ENCODE data around the gene MXRA8.
"Not testable (repeated sequence)": the region's sequence is repeated elsewhere in the genome, so short reads cannot be mapped to it uniquely, and the experiment has no call there.

Gene MXRA8

GRCh38 chr1:1370771-1371300, 12.5 kb upstream of the MXRA8 start:
- TF ChIP-seq CTCF (IDR thresholded peaks at IDR 0.05; ENCODE audit: borderline replicate concordance, extremely low read depth, low read length, poor library complexity, severe bottlenecking) (no peak), EZH2 (IDR thresholded peaks at IDR 0.05; ENCODE audit: borderline replicate concordance, low read depth, low read length, severe bottlenecking) (no peak)
- ATAC-seq (ENCODE audit: insufficient read depth, low read depth) (no peak), DNase-seq (no peak)
- H3K27ac ChIP-seq (ENCODE audit: low read length): no peak overlapping the region
- H3K79me2 ChIP-seq (ENCODE audit: insufficient read depth, low read length): peaks cover 25% of the 10 kb centered on the region
- H2AFZ ChIP-seq (ENCODE audit: low read depth, low read length): no peak overlapping the region
- H3K27me3 ChIP-seq (ENCODE audit: insufficient read depth, low read length, poor library complexity): no peaks in the 10 kb centered on the region
- peaks cover 15% of the 10 kb centered on the region for H3K9me3 ChIP-seq (ENCODE audit: insufficient read depth, low read length, severe bottlenecking)
- H4K20me1 ChIP-seq (ENCODE audit: insufficient read depth, low read length): peaks cover 29% of the 10 kb centered on the region
- no peak overlapping the region for H3K9ac ChIP-seq (ENCODE audit: low read depth, low read length)
- H3K36me3 ChIP-seq (ENCODE audit: insufficient read depth, low read length): peaks cover 28% of the 10 kb centered on the region
- no peak overlapping the region for H3K4me2 ChIP-seq (ENCODE audit: insufficient read depth, low read length)
- peaks cover 34% of the 10 kb centered on the region for H3K4me1 ChIP-seq (ENCODE audit: insufficient read depth, low read length)
- H3K4me3 ChIP-seq (ENCODE audit: low read depth in 1 of 2, low read length in 2 of 2): no peak overlapping the region

- H3K4me3 ChIP-seq (ENCODE audit: low read depth in 1 of 2, low read length in 2 of 2): not testable (repeated sequence)
Observed at GRCh38 chr1:1370094-1370493, 11.7 kb upstream of the MXRA8 start.

GRCh38 chr1:1367315-1367714, 9.0 kb upstream of the MXRA8 start:
- peaks cover 12% of the 10 kb centered on the region for H3K4me1 ChIP-seq (ENCODE audit: insufficient read depth, low read length)
- no peak overlapping the region for H3K9ac ChIP-seq (ENCODE audit: low read depth, low read length)
- H3K9me3 ChIP-seq (ENCODE audit: insufficient read depth, low read length, severe bottlenecking): peaks cover 17% of the 10 kb centered on the region
- H3K79me2 ChIP-seq (ENCODE audit: insufficient read depth, low read length): no peaks in the 10 kb centered on the region
- H3K4me2 ChIP-seq (ENCODE audit: insufficient read depth, low read length): no peak overlapping the region
- H3K27ac ChIP-seq (ENCODE audit: low read length): no peak overlapping the region
- DNase-seq: no peak
- peaks cover 12% of the 10 kb centered on the region for H4K20me1 ChIP-seq (ENCODE audit: insufficient read depth, low read length)
- H3K36me3 ChIP-seq (ENCODE audit: insufficient read depth, low read length): peaks cover 10% of the 10 kb centered on the region; the same call in 1 of the 2 replicates
- no peak overlapping the region for H3K4me3 ChIP-seq (ENCODE audit: low read depth in 1 of 2, low read length in 2 of 2)
- H3K27me3 ChIP-seq (ENCODE audit: insufficient read depth, low read length, poor library complexity): no peaks in the 10 kb centered on the region
- no peak for ATAC-seq (ENCODE audit: insufficient read depth, low read depth)
- no peak overlapping the region for H2AFZ ChIP-seq (ENCODE audit: low read depth, low read length)
- TF ChIP-seq EZH2 (IDR thresholded peaks at IDR 0.05; ENCODE audit: borderline replicate concordance, low read depth, low read length, severe bottlenecking) (no peak), CTCF (IDR thresholded peaks at IDR 0.05; ENCODE audit: borderline replicate concordance, extremely low read depth, low read length, poor library complexity, severe bottlenecking) (no peak)

More at GRCh38 chr1:1370094-1370493, 11.7 kb upstream of the MXRA8 start:
- Histone ChIP-seq H3K36me3 (ENCODE audit: insufficient read depth, low read length) (peaks cover 28% of the 10 kb centered on the region), H3K9me3 (ENCODE audit: insufficient read depth, low read length, severe bottlenecking) (peaks cover 17% of the 10 kb centered on the region), H3K4me1 (ENCODE audit: insufficient read depth, low read length) (peaks cover 33% of the 10 kb centered on the region), H3K79me2 (ENCODE audit: insufficient read depth, low read length) (peaks cover 23% of the 10 kb centered on the region), H4K20me1 (ENCODE audit: insufficient read depth, low read length) (peaks cover 29% of the 10 kb centered on the region)
- DNase-seq; H3K27me3 ChIP-seq (ENCODE audit: insufficient read depth, low read length, poor library complexity); H3K9ac ChIP-seq (ENCODE audit: low read depth, low read length); H3K4me2 ChIP-seq (ENCODE audit: insufficient read depth, low read length); ATAC-seq (ENCODE audit: insufficient read depth, low read depth); H2AFZ ChIP-seq (ENCODE audit: low read depth, low read length); H3K27ac ChIP-seq (ENCODE audit: low read length): not testable (repeated sequence)

- Histone ChIP-seq H3K4me1 (ENCODE audit: insufficient read depth, low read length) (peaks cover 6% of the 10 kb centered on the region), H3K9ac (ENCODE audit: low read depth, low read length) (no peak overlapping the region), H2AFZ (ENCODE audit: low read depth, low read length) (no peak overlapping the region), H3K36me3 (ENCODE audit: insufficient read depth, low read length) (peaks cover 6% of the 10 kb centered on the region; the same call in 1 of the 2 replicates), H3K4me3 (ENCODE audit: low read depth in 1 of 2, low read length in 2 of 2) (no peak overlapping the region), H3K4me2 (ENCODE audit: insufficient read depth, low read length) (no peak overlapping the region), H3K27me3 (ENCODE audit: insufficient read depth, low read length, poor library complexity) (no peaks in the 10 kb centered on the region), H3K27ac (ENCODE audit: low read length) (no peak overlapping the region), H4K20me1 (ENCODE audit: insufficient read depth, low read length) (peaks cover 6% of the 10 kb centered on the region), H3K79me2 (ENCODE audit: insufficient read depth, low read length) (no peaks in the 10 kb centered on the region), H3K9me3 (ENCODE audit: insufficient read depth, low read length, severe bottlenecking) (peaks cover 17% of the 10 kb centered on the region)
- ATAC-seq (ENCODE audit: insufficient read depth, low read depth) (no peak), DNase-seq (no peak)
- no peak for TF ChIP-seq EZH2 (IDR thresholded peaks at IDR 0.05; ENCODE audit: borderline replicate concordance, low read depth, low read length, severe bottlenecking)
- TF ChIP-seq CTCF (IDR thresholded peaks at IDR 0.05; ENCODE audit: borderline replicate concordance, extremely low read depth, low read length, poor library complexity, severe bottlenecking): no peak
Observed at GRCh38 chr1:1366699-1367066, 8.3 kb upstream of the MXRA8 start.

Data from DND-41 (cell line).